Sigmoid colon (tissue), 7 donors: ENCODE measurements around the gene SSTR5. TPM values are rescaled to one million over a fixed set of nuclear protein-coding genes. Genes with fewer than 3 reads are reported as not detected.
A peak's percentile ranks its signal among the peaks of the same experiment; 100 is the strongest.

ENCODE experiments used
- DNase-seq: peaks from one replicate; pipeline ENCODE4 v3.0.0-alpha.2; 2019
- H3K27ac ChIP-seq, 4 donors: fragments of 200-600 bp; sonication (generic); one replicate each; pipeline ENCODE4 v1.5.1; 2016 to 2019; ENCODE audit warnings: mild to moderate bottlenecking in 1 of 4
- H3K27me3 ChIP-seq, 3 donors: fragments of 200-600 bp; sonication (generic); one replicate each; pipeline ENCODE4 v1.5.1; 2019; ENCODE audit warnings: mild to moderate bottlenecking in 1 of 3
- H3K36me3 ChIP-seq, 4 donors: fragments of 200-600 bp; sonication (generic); one replicate each; pipeline ENCODE4 v1.5.1; 2016 to 2019
- H3K4me1 ChIP-seq, 4 donors: fragments of 200-600 bp; sonication (generic); one replicate each; pipeline ENCODE4 v1.5.1; 2017 to 2019
- H3K4me3 ChIP-seq, 4 donors: fragments of 200-600 bp; sonication (generic); one replicate each; pipeline ENCODE4 v1.5.1; 2017 to 2019; ENCODE audit warnings: mild to moderate bottlenecking in 2 of 4, moderate library complexity in 1 of 4
- H3K9me3 ChIP-seq, 4 donors: fragments of 200-600 bp in 3 of 4; sonication (generic) in 3 of 4; one replicate each; pipeline versions ENCODE4 v1.5.1 to v1.6.1; 2013 to 2019
- EP300 ChIP-seq, 4 donors: sonication (generic); formaldehyde crosslinking; IDR thresholded peaks; one replicate each; pipeline ENCODE4 v1.6.1; 2017; ENCODE audit warnings: antibody characterized with exemption in 4 of 4
- POLR2A ChIP-seq, 2 donors: fragments of 450-650 bp; IDR thresholded peaks; one replicate each; pipeline ENCODE4 v1.6.1; 2016; ENCODE audit warnings: antibody characterized with exemption in 2 of 2, mild to moderate bottlenecking in 2 of 2, moderate library complexity in 2 of 2
- POLR2AphosphoS5 ChIP-seq, 4 donors: sonication (generic); formaldehyde crosslinking; IDR thresholded peaks; one replicate each; pipeline ENCODE4 v1.6.1; 2017; ENCODE audit warnings: antibody characterized with exemption in 4 of 4
- WGBS, 2 donors: extraction: QIAGEN DNeasy Blood & Tissue Kit; methylation state at CpG; one replicate each; pipeline ENCODE4 v1.1.7; 2013; 5-methylcytosine and 5-hydroxymethylcytosine counted together
- intact Hi-C: fragments of 100-400 bp; cut with DNase I; formaldehyde crosslinking; loops from one replicate; pipeline ENCODE4 v1.15.1; 2023
- polyA plus RNA-seq, 3 donors: library from polyadenylated mRNA; stranded (reverse); fragments of 200-250 nt; gene quantifications; one replicate each; pipeline ENCODE4 v1.2.3, GENCODE V29; 2013
- total RNA-seq, 4 donors: library from RNA; depleted of rRNA; stranded (reverse); fragments of >200 nt; gene quantifications; one replicate each; pipeline ENCODE4 v1.1.0, GENCODE V29; 2016
- TF ChIP-seq, protein P1 (sequence below), 4 experiments: fragments of 450-650 bp in 3 of 4; fragments of 200-600 bp in 1 of 4; IDR thresholded peaks; one replicate each; pipeline ENCODE4 v1.5.1; 2016 to 2019; ENCODE audit warnings: antibody characterized with exemption in 4 of 4, mild to moderate bottlenecking in 3 of 4, moderate library complexity in 2 of 4
- donor health status: healthy with polysubstance abuse.
- donor health status: Bipolar disorder and iron deficiency.
- donor health status: healthy.

SSTR5 gene
- total and polyA plus RNA-seq, 7 donors = 0.04 TPM; not detected in 6

- Histone ChIP-seq H3K27me3 (peaks cover 28 to 87% (median 78%) of the 10 kb centered on the region in 3 donors), H3K9me3 (peaks cover 0 to 13% (median 8%) of the 10 kb centered on the region in 4 donors), H3K36me3 (no peaks in the 10 kb centered on the region), H3K4me3 (no peak overlapping the region), H3K4me1 (peaks cover 0 to 9% (median 4%) of the 10 kb centered on the region in 4 donors), H3K27ac (no peak overlapping the region)
- WGBS, 2 donors = 31 to 72% methylated on average over 40 of the region's 40 CpGs
- TF ChIP-seq, protein P1, sequence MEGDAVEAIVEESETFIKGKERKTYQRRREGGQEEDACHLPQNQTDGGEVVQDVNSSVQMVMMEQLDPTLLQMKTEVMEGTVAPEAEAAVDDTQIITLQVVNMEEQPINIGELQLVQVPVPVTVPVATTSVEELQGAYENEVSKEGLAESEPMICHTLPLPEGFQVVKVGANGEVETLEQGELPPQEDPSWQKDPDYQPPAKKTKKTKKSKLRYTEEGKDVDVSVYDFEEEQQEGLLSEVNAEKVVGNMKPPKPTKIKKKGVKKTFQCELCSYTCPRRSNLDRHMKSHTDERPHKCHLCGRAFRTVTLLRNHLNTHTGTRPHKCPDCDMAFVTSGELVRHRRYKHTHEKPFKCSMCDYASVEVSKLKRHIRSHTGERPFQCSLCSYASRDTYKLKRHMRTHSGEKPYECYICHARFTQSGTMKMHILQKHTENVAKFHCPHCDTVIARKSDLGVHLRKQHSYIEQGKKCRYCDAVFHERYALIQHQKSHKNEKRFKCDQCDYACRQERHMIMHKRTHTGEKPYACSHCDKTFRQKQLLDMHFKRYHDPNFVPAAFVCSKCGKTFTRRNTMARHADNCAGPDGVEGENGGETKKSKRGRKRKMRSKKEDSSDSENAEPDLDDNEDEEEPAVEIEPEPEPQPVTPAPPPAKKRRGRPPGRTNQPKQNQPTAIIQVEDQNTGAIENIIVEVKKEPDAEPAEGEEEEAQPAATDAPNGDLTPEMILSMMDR (IDR thresholded peaks at IDR 0.05) = no peak
- TF ChIP-seq EP300 (IDR thresholded peaks at IDR 0.05) (no peak), POLR2AphosphoS5 (IDR thresholded peaks at IDR 0.05) (no peak), POLR2A (IDR thresholded peaks at IDR 0.05) (no peak)
- intact Hi-C loops = no loop called here
- DNase-seq = no peak
Measured at GRCh38 chr16:1088295-1089170, 16.0 kb downstream of the SSTR5 start.

DNA sequence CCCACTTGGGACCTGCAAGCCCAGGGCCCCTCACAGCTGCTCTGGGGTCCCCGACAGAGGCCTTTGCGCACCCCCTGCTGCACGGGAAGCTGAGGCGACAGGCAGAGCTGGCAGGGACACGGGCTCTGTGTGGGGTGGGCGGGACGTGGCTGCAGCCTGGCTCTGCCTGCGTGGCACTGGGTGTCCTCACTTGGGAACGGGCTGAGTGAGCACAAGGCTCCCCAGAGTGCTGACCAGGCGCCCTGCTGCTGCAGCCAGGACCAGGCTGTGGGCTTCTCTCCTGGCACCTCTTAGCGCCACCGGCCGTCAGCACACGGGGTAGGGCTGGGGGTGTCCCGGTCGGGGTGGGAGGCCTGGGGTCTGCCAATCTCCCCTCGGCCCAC is 16.9 kb downstream of the SSTR5 start:
- intact Hi-C loops = no loop called here
- Histone ChIP-seq H3K27me3 (peaks cover 26 to 78% (median 69%) of the 10 kb centered on the region in 3 donors), H3K27ac (no peak overlapping the region), H3K4me1 (peaks cover 0 to 9% (median 4%) of the 10 kb centered on the region in 4 donors), H3K9me3 (peaks cover 0 to 8% (median 6%) of the 10 kb centered on the region in 4 donors), H3K36me3 (no peaks in the 10 kb centered on the region), H3K4me3 (peak overlapping the region in 2 of 4 donors; percentile 6 to 13)
- TF ChIP-seq, protein P1 (IDR thresholded peaks at IDR 0.05) = no peak
- no peak for TF ChIP-seq POLR2AphosphoS5 (IDR thresholded peaks at IDR 0.05)
- no peak for TF ChIP-seq EP300 (IDR thresholded peaks at IDR 0.05)
- TF ChIP-seq POLR2A (IDR thresholded peaks at IDR 0.05) = no peak
- WGBS, 2 donors = 7 to 61% methylated on average over 17 of the region's 17 CpGs
- no peak for DNase-seq

DNA sequence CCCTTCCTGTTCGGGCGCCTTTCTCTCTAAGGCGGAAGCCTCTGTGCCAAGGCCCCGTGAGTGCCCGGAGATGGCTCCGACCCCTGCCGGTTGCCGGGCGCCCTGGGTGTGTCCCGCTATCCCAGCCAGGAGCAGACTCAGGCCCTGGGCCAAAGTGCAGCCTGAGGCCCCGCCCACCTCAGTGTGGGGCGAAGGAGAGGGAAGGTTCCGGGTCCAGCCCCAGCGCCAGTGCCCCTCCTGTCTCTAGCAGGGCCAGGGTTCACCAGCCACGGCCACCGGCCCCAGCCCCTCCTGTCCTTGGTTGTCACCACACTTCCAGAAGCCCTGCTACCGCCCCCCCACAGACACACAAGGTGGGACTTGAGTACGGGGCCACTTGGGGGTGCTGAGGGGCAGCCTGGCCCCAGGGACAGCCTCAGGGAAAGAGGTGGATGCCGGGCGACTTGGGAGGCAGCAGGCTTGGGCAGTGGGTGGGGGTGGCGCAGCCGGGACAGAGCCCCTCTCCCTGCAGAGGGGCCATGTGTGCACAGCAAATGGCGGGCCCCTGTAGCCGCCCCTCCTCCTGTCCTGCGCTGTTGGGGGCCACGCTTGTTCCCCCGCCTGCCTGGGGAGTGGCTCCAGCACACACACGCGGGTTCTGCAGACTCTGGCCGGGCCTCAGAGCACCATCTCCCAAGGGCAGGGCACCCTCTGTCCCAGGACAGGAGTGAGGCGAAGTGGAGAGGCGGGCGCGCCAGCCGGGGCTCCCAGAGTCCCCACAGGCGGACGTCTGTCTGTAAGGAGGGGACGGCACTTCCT is 17.5 kb downstream of the SSTR5 start:
- peak overlapping the region in 2 of 4 donors; percentile 6 to 13 for H3K4me3 ChIP-seq
- 7 to 28% methylated on average over 38 of the region's 38 CpGs for WGBS, 2 donors
- peaks cover 26 to 73% (median 63%) of the 10 kb centered on the region in 3 donors for H3K27me3 ChIP-seq
- H3K36me3 ChIP-seq = no peaks in the 10 kb centered on the region
- no peak for DNase-seq
- peaks cover 0 to 9% (median 4%) of the 10 kb centered on the region in 4 donors for H3K4me1 ChIP-seq
- peaks cover 0 to 2% (median 2%) of the 10 kb centered on the region in 4 donors for H3K9me3 ChIP-seq
- intact Hi-C loops = no loop called here
- no peak overlapping the region for H3K27ac ChIP-seq
- TF ChIP-seq POLR2A (IDR thresholded peaks at IDR 0.05) (peak in 1 of 2 donors; percentile 39), POLR2AphosphoS5 (IDR thresholded peaks at IDR 0.05) (no peak), EP300 (IDR thresholded peaks at IDR 0.05) (no peak)
- TF ChIP-seq, protein P1 (IDR thresholded peaks at IDR 0.05) = peak in 1 of 4 experiments; percentile 10

- H3K36me3 ChIP-seq = no peaks in the 10 kb centered on the region
- TF ChIP-seq POLR2AphosphoS5 (IDR thresholded peaks at IDR 0.05) (no peak), EP300 (IDR thresholded peaks at IDR 0.05) (no peak), POLR2A (IDR thresholded peaks at IDR 0.05) (no peak)
- TF ChIP-seq, protein P1 (IDR thresholded peaks at IDR 0.05) = no peak
- 25 to 41% methylated on average over 27 of the region's 27 CpGs for WGBS, 2 donors
- DNase-seq = no peak
- H3K27me3 ChIP-seq = peaks cover 24 to 64% (median 56%) of the 10 kb centered on the region in 3 donors
- H3K4me3 ChIP-seq = no peak overlapping the region
- H3K9me3 ChIP-seq = no peaks in the 10 kb centered on the region
- intact Hi-C loops = no loop called here
- peaks cover 0 to 9% (median 4%) of the 10 kb centered on the region in 4 donors for H3K4me1 ChIP-seq
- no peak overlapping the region for H3K27ac ChIP-seq
Measured at GRCh38 chr16:1090620-1091587, 18.4 kb downstream of the SSTR5 start.
